ENCODE measurements around the gene KLHL33.
A peak's percentile ranks its signal among the peaks of the same experiment; 100 is the strongest.

KLHL33 gene

DNA sequence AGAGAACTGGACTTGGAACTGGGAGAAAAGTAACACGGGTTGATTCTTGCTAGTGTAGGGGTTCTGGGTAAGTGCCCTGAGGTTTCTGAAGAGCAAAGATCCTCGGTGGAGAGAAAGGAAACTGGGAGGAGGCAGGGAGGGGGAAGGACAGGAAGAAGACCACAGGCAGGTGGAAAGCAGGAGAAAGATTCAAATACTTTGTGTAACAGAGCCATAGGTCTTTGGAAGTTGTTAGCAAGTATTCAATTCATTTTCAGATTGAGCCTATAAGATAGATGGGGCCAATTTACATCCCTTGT is 34.6 kb upstream of the KLHL33 start:
- TF ChIP-seq, protein P1, sequence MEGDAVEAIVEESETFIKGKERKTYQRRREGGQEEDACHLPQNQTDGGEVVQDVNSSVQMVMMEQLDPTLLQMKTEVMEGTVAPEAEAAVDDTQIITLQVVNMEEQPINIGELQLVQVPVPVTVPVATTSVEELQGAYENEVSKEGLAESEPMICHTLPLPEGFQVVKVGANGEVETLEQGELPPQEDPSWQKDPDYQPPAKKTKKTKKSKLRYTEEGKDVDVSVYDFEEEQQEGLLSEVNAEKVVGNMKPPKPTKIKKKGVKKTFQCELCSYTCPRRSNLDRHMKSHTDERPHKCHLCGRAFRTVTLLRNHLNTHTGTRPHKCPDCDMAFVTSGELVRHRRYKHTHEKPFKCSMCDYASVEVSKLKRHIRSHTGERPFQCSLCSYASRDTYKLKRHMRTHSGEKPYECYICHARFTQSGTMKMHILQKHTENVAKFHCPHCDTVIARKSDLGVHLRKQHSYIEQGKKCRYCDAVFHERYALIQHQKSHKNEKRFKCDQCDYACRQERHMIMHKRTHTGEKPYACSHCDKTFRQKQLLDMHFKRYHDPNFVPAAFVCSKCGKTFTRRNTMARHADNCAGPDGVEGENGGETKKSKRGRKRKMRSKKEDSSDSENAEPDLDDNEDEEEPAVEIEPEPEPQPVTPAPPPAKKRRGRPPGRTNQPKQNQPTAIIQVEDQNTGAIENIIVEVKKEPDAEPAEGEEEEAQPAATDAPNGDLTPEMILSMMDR (IDR thresholded peaks at IDR 0.05; ENCODE audit: extremely low read depth, insufficient read depth, missing control alignments) = no peak
- DNase-seq (ENCODE audit: low spot score) = no peak
- in situ Hi-C loops (cut with MboI; ENCODE audit: low pct_unique_long_range_greater_than_20kb, low sequenced_read_pairs, unreplicated experiment) = no loop called here

- in situ Hi-C loops (cut with MboI; ENCODE audit: low pct_unique_long_range_greater_than_20kb, low sequenced_read_pairs, unreplicated experiment) = loop anchor here (10.0 kb wide), 1 partner anchor 135 kb away; the partner anchor contains the start of gene CCNB1IP1
- TF ChIP-seq, protein P1 (IDR thresholded peaks at IDR 0.05; ENCODE audit: extremely low read depth, insufficient read depth, missing control alignments) = no peak
- peak; percentile 34 for DNase-seq (ENCODE audit: low spot score)
These were observed 34.1 kb upstream of the KLHL33 start for GRCh38 chr14:20469890-20470602.

- DNase-seq (ENCODE audit: low spot score) = peak; percentile 94
- TF ChIP-seq, protein P1 (IDR thresholded peaks at IDR 0.05; ENCODE audit: extremely low read depth, insufficient read depth, missing control alignments) = peak; percentile 17
- in situ Hi-C loops (cut with MboI; ENCODE audit: low pct_unique_long_range_greater_than_20kb, low sequenced_read_pairs, unreplicated experiment) = loop anchor here (10.0 kb wide), 1 partner anchor 135 kb away; the partner anchor contains the start of gene CCNB1IP1
These were observed 33.4 kb upstream of the KLHL33 start, which contains the start of gene PNP for GRCh38 chr14:20469242-20469889. TSS of gene PNP (plus strand) at chr14:20469406. CDS start at chr14:20469525, 119 bp downstream.

DNA sequence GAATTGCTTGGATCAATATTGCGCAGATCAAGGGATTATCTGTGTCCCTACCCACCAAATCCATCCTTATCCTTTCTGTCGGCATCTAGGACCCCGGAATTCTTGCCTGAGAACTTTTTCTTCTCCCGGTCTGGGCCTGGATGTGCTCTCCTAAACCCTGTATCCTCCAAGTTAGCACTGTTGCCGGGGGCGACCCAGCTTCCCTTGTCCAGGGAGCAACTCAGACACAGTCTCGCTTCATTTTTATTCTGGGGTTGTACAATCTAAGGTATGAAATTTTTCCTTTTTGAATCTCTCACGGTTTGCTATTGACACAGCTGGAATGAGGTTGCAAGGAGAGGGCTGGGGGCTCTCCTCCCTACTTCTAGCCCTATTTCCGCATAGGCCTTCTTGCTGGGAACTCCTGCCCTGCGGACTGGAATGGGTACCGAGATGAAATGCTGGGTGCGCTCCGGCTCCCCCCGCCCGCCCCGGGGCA is 32.8 kb upstream of the KLHL33 start:
- TF ChIP-seq, protein P1 (IDR thresholded peaks at IDR 0.05; ENCODE audit: extremely low read depth, insufficient read depth, missing control alignments) = no peak
- DNase-seq (ENCODE audit: low spot score) = no peak
- in situ Hi-C loops (cut with MboI; ENCODE audit: low pct_unique_long_range_greater_than_20kb, low sequenced_read_pairs, unreplicated experiment) = loop anchor here (10.0 kb wide), 1 partner anchor 134 kb away; the partner anchor contains the start of gene CCNB1IP1

DNA sequence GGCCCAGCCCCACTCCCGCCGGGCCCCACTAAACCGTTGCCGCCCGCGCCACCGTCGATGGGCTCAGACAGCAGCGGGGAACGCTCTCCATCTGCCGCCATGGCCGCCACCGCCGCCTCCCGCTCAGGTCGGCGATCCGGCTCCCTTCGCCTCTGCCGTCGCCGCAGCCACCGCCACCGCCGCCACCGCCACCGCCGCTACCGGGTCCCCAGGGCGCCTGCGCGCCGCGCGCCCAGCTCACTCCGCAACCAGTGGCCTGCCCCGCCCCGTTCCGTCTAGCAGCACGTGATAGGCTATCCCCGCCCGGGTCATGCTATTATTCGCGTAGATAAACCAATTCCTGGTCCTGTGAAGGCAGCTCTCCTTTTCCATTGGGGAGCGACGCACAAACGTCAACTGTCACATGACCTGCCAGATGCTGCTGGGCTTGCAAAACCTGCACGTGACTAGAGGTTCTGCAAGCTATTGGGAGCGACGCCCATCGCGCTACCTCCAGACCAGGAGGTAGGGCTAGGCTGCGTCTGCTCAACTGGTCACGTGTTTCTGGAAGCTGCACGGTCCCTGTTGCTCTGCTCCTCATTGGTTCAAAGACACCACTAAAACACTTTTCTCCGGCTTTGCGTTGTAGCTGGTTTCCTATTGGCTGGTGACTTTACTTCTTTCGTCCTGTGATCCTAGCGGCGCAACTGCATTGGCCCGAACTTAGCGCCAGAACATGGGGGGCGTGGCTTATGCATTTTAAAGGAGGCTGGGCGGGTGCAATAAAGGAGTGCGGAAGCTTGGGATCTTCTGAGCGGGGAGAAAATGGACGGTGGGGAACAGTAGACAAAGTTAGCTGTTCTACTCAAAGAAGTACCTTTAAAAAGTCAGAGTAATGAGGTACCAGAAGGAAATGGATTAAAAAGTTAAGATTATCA is 25.5 kb upstream of the KLHL33 start, which contains the start of gene PIP4P1:
Gene PIP4P1 (minus strand): TSS at position 210 of the 917 bp plus-strand sequence. CDS start 109 bp downstream, at position 101.
- TF ChIP-seq, protein P1 (IDR thresholded peaks at IDR 0.05; ENCODE audit: extremely low read depth, insufficient read depth, missing control alignments) = no peak
- in situ Hi-C loops (cut with MboI; ENCODE audit: low pct_unique_long_range_greater_than_20kb, low sequenced_read_pairs, unreplicated experiment) = loop anchor here (10.0 kb wide), 1 partner anchor 127 kb away; the partner anchor contains the start of gene CCNB1IP1
- peak; percentile 94 for DNase-seq (ENCODE audit: low spot score)

Measured in GM13977 (cell line).